Endothelial cell of umbilical vein (primary cell): ENCODE measurements around the gene GPS1. TPM values are rescaled to one million over a fixed set of nuclear protein-coding genes. Genes with fewer than 3 reads are reported as not detected.

Experiments
- BruUV-seq: library from RNA; stranded (reverse); fragments of 400-500 nt; replicated peaks from 2 replicates; lab custom pipeline; 2021; lab: Mats Ljungman, UMichigan
- CTCF ChIA-PET: fragments of 300-600, 350-600 bp; sonication (Branson Sonifier 250); formaldehyde crosslinking; loops from one replicate; lab custom pipeline; 2021; ENCODE audit warnings: antibody characterized with exemption, inconsistent platforms; lab: Charles Lee
- POLR2A ChIA-PET: fragments of 300-600, 350-600 bp; sonication (Branson Sonifier 250); formaldehyde crosslinking; loops from one replicate; lab custom pipeline; 2021; ENCODE audit warnings: antibody characterized with exemption, inconsistent platforms; lab: Charles Lee
- DNase-seq: peaks from one replicate; pipeline ENCODE4 v3.0.0-alpha.2; 2011; ENCODE audit warnings: low read depth, low spot score
- FAIRE-seq: peaks from 2 replicates; lab custom pipeline; 2011; peaks lifted over from hg19 to GRCh38; lab: Jason Lieb, UNC
- H2AFZ ChIP-seq: 2 replicates; pipeline ENCODE4 v1.6.0; 2012; ENCODE audit warnings: low read depth, low read length, control low read depth, inconsistent platforms
- H3K27ac ChIP-seq: 2 replicates; pipeline ENCODE4 v1.5.1; 2011; ENCODE audit warnings: low read depth, mild to moderate bottlenecking, control low read depth, low read length, moderate library complexity; ENCODE audit not compliant: insufficient read depth
- H3K27me3 ChIP-seq, 2 experiments: 2 replicates each; pipeline versions ENCODE4 v1.6.0 to v1.6.1; 2011; ENCODE audit warnings: low read length in 2 of 2, mixed read lengths in 1 of 2; ENCODE audit not compliant: control insufficient read depth in 2 of 2, insufficient read depth in 2 of 2
- H3K36me3 ChIP-seq, 2 experiments: 2 replicates in 1 of 2; 3 replicates in 1 of 2; pipeline ENCODE4 v1.5.1; 2011; ENCODE audit warnings: low read length in 2 of 2, mild to moderate bottlenecking in 1 of 2, moderate library complexity in 1 of 2; ENCODE audit not compliant: control insufficient read depth in 2 of 2, insufficient read depth in 2 of 2; ENCODE audit errors: extremely low read depth in 1 of 2
- H3K4me1 ChIP-seq: 3 replicates; pipeline ENCODE4 v1.5.1; 2011; ENCODE audit warnings: mild to moderate bottlenecking, low read length; ENCODE audit not compliant: control insufficient read depth, insufficient read depth; ENCODE audit errors: extremely low read depth
- H3K4me2 ChIP-seq: 2 replicates; pipeline ENCODE4 v1.6.1; 2011; ENCODE audit warnings: low read length, control low read depth, mixed read lengths; ENCODE audit not compliant: insufficient read depth
- H3K4me3 ChIP-seq, 3 experiments: fragments of 200-600 bp in 1 of 3; sonication (generic), shearing (Covaris generic) in 1 of 3; replicated peaks in 1 of 3; 2 replicates each; pipeline ENCODE4 v1.5.1; 2011 to 2016; ENCODE audit warnings: control low read depth in 3 of 3, low read length in 3 of 3, mild to moderate bottlenecking in 2 of 3, inconsistent platforms in 1 of 3, low read depth in 1 of 3, moderate library complexity in 1 of 3; ENCODE audit not compliant: insufficient read depth in 1 of 3
- H3K79me2 ChIP-seq: 2 replicates; pipeline ENCODE4 v1.6.0; 2012; ENCODE audit warnings: low read length, inconsistent platforms; ENCODE audit not compliant: control insufficient read depth, insufficient read depth
- H3K9ac ChIP-seq: replicated peaks from 2 replicates; pipeline ENCODE3; 2011; ENCODE audit warnings: low read length, control low read depth; ENCODE audit not compliant: insufficient read depth; ENCODE audit errors: extremely low read depth
- H3K9me1 ChIP-seq: replicated peaks from 3 replicates; pipeline ENCODE4 v1.6.0; 2011; ENCODE audit warnings: mild to moderate bottlenecking, low read length; ENCODE audit not compliant: control insufficient read depth, insufficient read depth; ENCODE audit errors: extremely low read depth
- H3K9me3 ChIP-seq: replicated peaks from 2 replicates; pipeline ENCODE4 v1.5.1; 2012; ENCODE audit warnings: low read length, inconsistent platforms; ENCODE audit not compliant: control insufficient read depth, insufficient read depth
- H4K20me1 ChIP-seq: replicated peaks from 2 replicates; pipeline ENCODE3; 2011; ENCODE audit warnings: mild to moderate bottlenecking, low read length; ENCODE audit not compliant: control insufficient read depth, insufficient read depth; ENCODE audit errors: extremely low read depth
- EZH2 ChIP-seq: IDR thresholded peaks from 2 replicates; pipeline ENCODE4 v1.6.1; 2012; ENCODE audit warnings: borderline replicate concordance, low read depth, mild to moderate bottlenecking, moderate library complexity, low read length, inconsistent platforms; ENCODE audit not compliant: severe bottlenecking
- FOS ChIP-seq: IDR thresholded peaks from 2 replicates; pipeline ENCODE4 v1.6.1; 2011; ENCODE audit warnings: mild to moderate bottlenecking, low read length, moderate library complexity, borderline replicate concordance; ENCODE audit not compliant: insufficient read depth
- GATA2 ChIP-seq: IDR thresholded peaks from 2 replicates; pipeline ENCODE4 v1.7.0; 2011; ENCODE audit warnings: low read depth, mild to moderate bottlenecking, moderate library complexity, mixed read lengths, low read length; ENCODE audit not compliant: insufficient read length, insufficient read depth
- JUN ChIP-seq: IDR thresholded peaks from 2 replicates; pipeline ENCODE4 v1.6.1; 2011; ENCODE audit warnings: borderline replicate concordance, low read depth; ENCODE audit not compliant: insufficient read length, insufficient read depth
- MYC ChIP-seq: IDR thresholded peaks from one replicate; pipeline ENCODE4 v1.6.1; 2011; ENCODE audit warnings: mild to moderate bottlenecking, low read depth, low read length
- POLR2A ChIP-seq: IDR thresholded peaks from 2 replicates; pipeline ENCODE4 v1.6.1; 2012; ENCODE audit warnings: low read depth, mild to moderate bottlenecking, control low read depth, low read length
- POLR2AphosphoS5 ChIP-seq: IDR thresholded peaks from 2 replicates; pipeline ENCODE4 v1.6.1; 2012; ENCODE audit warnings: low read depth, mild to moderate bottlenecking, control low read depth, low read length, moderate library complexity; ENCODE audit not compliant: insufficient read depth
- dilution Hi-C: fragments of 300-500 bp; cut with MboI; formaldehyde crosslinking; loops from one replicate; pipeline ENCODE4 v1.15.0; 2019; ENCODE audit warnings: low sequenced_read_pairs; ENCODE audit not compliant: extremely low pct_ligation_motif_present
- intact Hi-C: fragments of 100-400 bp; cut with micrococcal nuclease; formaldehyde crosslinking; loops from one replicate; pipeline ENCODE4 v1.10.0; 2022
- polyA plus RNA-seq, 4 experiments: library from polyadenylated mRNA; depleted of rRNA in 3 of 4; stranded (reverse) in 3 of 4; unstranded in 1 of 4; fragments of >200 nt; gene quantifications; 2 replicates each; pipeline versions ENCODE4 v1.2.1 to v1.2.3, GENCODE V29; 2011 to 2012; ENCODE audit warnings: missing spikeins in 1 of 4
- total RNA-seq: library from RNA; stranded (reverse); gene quantifications from 2 replicates; pipeline ENCODE4 v1.2.3, GENCODE V29; 2021
- TF ChIP-seq, protein P1 (sequence below), 2 donors: IDR thresholded peaks; 1 replicate in 1 of 2; 2 replicates in 1 of 2; pipeline ENCODE4 v1.5.1; 2011; ENCODE audit warnings: low read length in 2 of 2, mild to moderate bottlenecking in 2 of 2, moderate library complexity in 2 of 2, control low read depth in 1 of 2, inconsistent platforms in 1 of 2, low read depth in 1 of 2; ENCODE audit not compliant: insufficient read depth in 1 of 2; ENCODE audit errors: extremely low read depth in 1 of 2
- TF ChIP-seq, protein P2 (sequence below): IDR thresholded peaks from 2 replicates; pipeline ENCODE4 v1.6.1; 2011; ENCODE audit not compliant: insufficient read depth, insufficient read length

The GPS1 gene
- total and polyA plus RNA-seq, 2 donors (not counting 3 experiments of a cell fraction or from before 2014, with no cell fraction given), result 116 to 178 TPM

DNA sequence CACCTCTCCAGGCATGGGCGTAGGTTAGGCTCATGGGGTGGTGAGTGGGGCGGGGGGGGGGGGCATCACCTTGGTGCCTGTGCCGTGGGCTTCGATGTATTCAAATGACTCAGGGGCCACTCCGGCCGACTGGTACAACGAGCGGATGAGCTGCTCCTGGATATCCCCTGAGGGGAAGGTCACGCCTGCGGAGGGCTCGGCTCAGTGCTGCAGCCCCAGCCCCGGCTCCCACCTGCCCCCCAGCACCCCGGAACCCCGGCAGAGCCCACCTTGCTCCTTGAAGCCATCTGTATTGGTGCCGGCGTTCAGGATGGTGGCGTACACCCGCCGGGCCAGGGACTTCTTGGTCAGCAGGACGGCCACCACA lies 40.9 kb downstream of the GPS1 start:
- H3K9me3 ChIP-seq, result no peaks in the 10 kb centered on the region
- CTCF ChIA-PET, result no interaction called here
- TF ChIP-seq GATA2, result no peak
- TF ChIP-seq, protein P1, sequence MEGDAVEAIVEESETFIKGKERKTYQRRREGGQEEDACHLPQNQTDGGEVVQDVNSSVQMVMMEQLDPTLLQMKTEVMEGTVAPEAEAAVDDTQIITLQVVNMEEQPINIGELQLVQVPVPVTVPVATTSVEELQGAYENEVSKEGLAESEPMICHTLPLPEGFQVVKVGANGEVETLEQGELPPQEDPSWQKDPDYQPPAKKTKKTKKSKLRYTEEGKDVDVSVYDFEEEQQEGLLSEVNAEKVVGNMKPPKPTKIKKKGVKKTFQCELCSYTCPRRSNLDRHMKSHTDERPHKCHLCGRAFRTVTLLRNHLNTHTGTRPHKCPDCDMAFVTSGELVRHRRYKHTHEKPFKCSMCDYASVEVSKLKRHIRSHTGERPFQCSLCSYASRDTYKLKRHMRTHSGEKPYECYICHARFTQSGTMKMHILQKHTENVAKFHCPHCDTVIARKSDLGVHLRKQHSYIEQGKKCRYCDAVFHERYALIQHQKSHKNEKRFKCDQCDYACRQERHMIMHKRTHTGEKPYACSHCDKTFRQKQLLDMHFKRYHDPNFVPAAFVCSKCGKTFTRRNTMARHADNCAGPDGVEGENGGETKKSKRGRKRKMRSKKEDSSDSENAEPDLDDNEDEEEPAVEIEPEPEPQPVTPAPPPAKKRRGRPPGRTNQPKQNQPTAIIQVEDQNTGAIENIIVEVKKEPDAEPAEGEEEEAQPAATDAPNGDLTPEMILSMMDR (IDR thresholded peaks at IDR 0.05; ENCODE audit: extremely low read depth in 1 of 2, insufficient read depth in 1 of 2, low read depth in 1 of 2, low read length in 2 of 2), result no peak
- TF ChIP-seq, protein P2, sequence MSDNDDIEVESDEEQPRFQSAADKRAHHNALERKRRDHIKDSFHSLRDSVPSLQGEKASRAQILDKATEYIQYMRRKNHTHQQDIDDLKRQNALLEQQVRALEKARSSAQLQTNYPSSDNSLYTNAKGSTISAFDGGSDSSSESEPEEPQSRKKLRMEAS, result no peak
- TF ChIP-seq POLR2A, result no peak
- no peak for TF ChIP-seq JUN
- no peak for TF ChIP-seq POLR2AphosphoS5
- TF ChIP-seq FOS, result no peak
- no peak for TF ChIP-seq MYC
- no peak for TF ChIP-seq EZH2
- no peak overlapping the region for H3K27ac ChIP-seq
- H3K4me3 ChIP-seq, result no peak overlapping the region
- dilution Hi-C loops (no loop called here), intact Hi-C loops (no loop called here)
- no peak overlapping the region for H3K4me2 ChIP-seq
- no peak for DNase-seq
- POLR2A ChIA-PET, result no interaction called here
- H3K79me2 ChIP-seq, result peaks cover 52% of the 10 kb centered on the region
- no peaks in the 10 kb centered on the region for H4K20me1 ChIP-seq
- no peaks in the 10 kb centered on the region for H3K27me3 ChIP-seq
- no peak overlapping the region for H3K9ac ChIP-seq
- H3K36me3 ChIP-seq, result peaks cover 33 to 62% of the 10 kb centered on the region in 2 experiments
- no TSS peak for BruUV-seq
- no peaks in the 10 kb centered on the region for H3K9me1 ChIP-seq
- H3K4me1 ChIP-seq, result peaks cover 13% of the 10 kb centered on the region
- FAIRE-seq, result no peak
- no peak overlapping the region for H2AFZ ChIP-seq
